GM19193 (cell line): Measurements from ENCODE around the gene FEZF2.

Source experiments
- POLR2A ChIP-seq: IDR thresholded peaks from 4 replicates; pipeline ENCODE4 v1.6.1; 2011; ENCODE audit not compliant: insufficient read depth, insufficient read length; ENCODE audit errors: extremely low read depth

The FEZF2 gene

GRCh38 chr3:62373215-62373614 is at the start of gene FEZF2:
TSS of gene FEZF2 (minus strand) at chr3:62373550. CDS start at chr3:62372868, 682 bp downstream.
- no peak for TF ChIP-seq POLR2A

GRCh38 chr3:62421207-62421606 is 47.9 kb upstream of the FEZF2 start:
- no peak for TF ChIP-seq POLR2A

GRCh38 chr3:62416144-62416543 is 42.8 kb upstream of the FEZF2 start:
- TF ChIP-seq POLR2A = no peak

GRCh38 chr3:62415312-62415801 is 42.0 kb upstream of the FEZF2 start:
- TF ChIP-seq POLR2A = no peak

GRCh38 chr3:62414786-62415185 is 41.4 kb upstream of the FEZF2 start:
- no peak for TF ChIP-seq POLR2A

GRCh38 chr3:62413687-62414086 is 40.3 kb upstream of the FEZF2 start:
- TF ChIP-seq POLR2A = no peak

GRCh38 chr3:62406945-62407344 is 33.6 kb upstream of the FEZF2 start:
- no peak for TF ChIP-seq POLR2A

- TF ChIP-seq POLR2A = no peak
Observed at GRCh38 chr3:62405566-62405965, 32.2 kb upstream of the FEZF2 start.

GRCh38 chr3:62405135-62405534 is 31.8 kb upstream of the FEZF2 start:
- no peak for TF ChIP-seq POLR2A

GRCh38 chr3:62404321-62404720 is 31.0 kb upstream of the FEZF2 start:
- no peak for TF ChIP-seq POLR2A

GRCh38 chr3:62403765-62404164 is 30.4 kb upstream of the FEZF2 start:
- TF ChIP-seq POLR2A = no peak

GRCh38 chr3:62392626-62393292 is 19.4 kb upstream of the FEZF2 start:
- no peak for TF ChIP-seq POLR2A

GRCh38 chr3:62387251-62387650 is 13.9 kb upstream of the FEZF2 start:
- TF ChIP-seq POLR2A = no peak

GRCh38 chr3:62379321-62379798 is 6.0 kb upstream of the FEZF2 start:
- no peak for TF ChIP-seq POLR2A

GRCh38 chr3:62378921-62379320 is 5.6 kb upstream of the FEZF2 start:
- no peak for TF ChIP-seq POLR2A

- no peak for TF ChIP-seq POLR2A
Observed at GRCh38 chr3:62378311-62378789, 5.0 kb upstream of the FEZF2 start.
